Mucosa of stomach (tissue), 1 donor: Measurements from ENCODE around the gene FH.

Experiments
- H3K27me3 ChIP-seq: one replicate; pipeline ENCODE4 v1.7.0; 2013; ENCODE audit warnings: mild to moderate bottlenecking, low read length; ENCODE audit not compliant: control insufficient read depth, insufficient read depth
- H3K36me3 ChIP-seq: one replicate; pipeline ENCODE4 v1.7.0; 2013; ENCODE audit warnings: low read length; ENCODE audit not compliant: control insufficient read depth, insufficient read depth
- H3K4me1 ChIP-seq: one replicate; pipeline ENCODE4 v1.7.0; 2013; ENCODE audit warnings: mild to moderate bottlenecking, low read length; ENCODE audit not compliant: control insufficient read depth, insufficient read depth
- H3K4me3 ChIP-seq: one replicate; pipeline ENCODE4 v1.7.0; 2013; ENCODE audit warnings: low read length
- H3K9ac ChIP-seq: one replicate; pipeline ENCODE4 v1.7.0; 2013; ENCODE audit warnings: mild to moderate bottlenecking, low read length, moderate library complexity
- H3K9me3 ChIP-seq: one replicate; pipeline ENCODE4 v1.7.0; 2013; ENCODE audit warnings: mild to moderate bottlenecking, low read length, moderate library complexity; ENCODE audit not compliant: control insufficient read depth
- donor health status: Pancreatic carcinoma.

Gene FH

DNA sequence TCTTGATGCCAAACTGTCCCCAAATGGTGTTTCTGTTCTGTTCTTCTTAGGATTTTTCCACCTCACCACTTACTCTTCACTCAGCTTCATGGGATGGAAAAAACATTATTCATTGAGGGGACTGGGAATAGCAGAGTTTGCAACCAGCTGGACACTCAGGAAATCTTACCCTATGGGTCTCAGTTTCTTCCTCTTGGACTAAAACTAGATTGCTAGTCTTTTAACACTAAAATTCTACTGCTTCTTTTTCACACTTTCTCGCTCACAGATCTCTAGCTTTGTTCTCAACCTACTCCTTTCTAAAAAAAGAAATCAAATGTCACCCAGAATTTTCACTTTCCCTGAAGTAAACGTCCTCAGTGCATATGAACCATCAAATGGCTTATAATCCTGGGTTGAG lies 17.4 kb upstream of the FH start:
- Histone ChIP-seq H3K36me3 (no peaks in the 10 kb centered on the region), H3K27me3 (no peaks in the 10 kb centered on the region), H3K9me3 (no peaks in the 10 kb centered on the region), H3K4me1 (no peaks in the 10 kb centered on the region), H3K9ac (no peak overlapping the region), H3K4me3 (no peak overlapping the region)

- no peaks in the 10 kb centered on the region for H3K9me3 ChIP-seq
- no peaks in the 10 kb centered on the region for H3K36me3 ChIP-seq
- no peak overlapping the region for H3K9ac ChIP-seq
- no peaks in the 10 kb centered on the region for H3K4me1 ChIP-seq
- no peaks in the 10 kb centered on the region for H3K27me3 ChIP-seq
- H3K4me3 ChIP-seq, result no peak overlapping the region
Observed at GRCh38 chr1:241536304-241536703, 16.7 kb upstream of the FH start.

DNA sequence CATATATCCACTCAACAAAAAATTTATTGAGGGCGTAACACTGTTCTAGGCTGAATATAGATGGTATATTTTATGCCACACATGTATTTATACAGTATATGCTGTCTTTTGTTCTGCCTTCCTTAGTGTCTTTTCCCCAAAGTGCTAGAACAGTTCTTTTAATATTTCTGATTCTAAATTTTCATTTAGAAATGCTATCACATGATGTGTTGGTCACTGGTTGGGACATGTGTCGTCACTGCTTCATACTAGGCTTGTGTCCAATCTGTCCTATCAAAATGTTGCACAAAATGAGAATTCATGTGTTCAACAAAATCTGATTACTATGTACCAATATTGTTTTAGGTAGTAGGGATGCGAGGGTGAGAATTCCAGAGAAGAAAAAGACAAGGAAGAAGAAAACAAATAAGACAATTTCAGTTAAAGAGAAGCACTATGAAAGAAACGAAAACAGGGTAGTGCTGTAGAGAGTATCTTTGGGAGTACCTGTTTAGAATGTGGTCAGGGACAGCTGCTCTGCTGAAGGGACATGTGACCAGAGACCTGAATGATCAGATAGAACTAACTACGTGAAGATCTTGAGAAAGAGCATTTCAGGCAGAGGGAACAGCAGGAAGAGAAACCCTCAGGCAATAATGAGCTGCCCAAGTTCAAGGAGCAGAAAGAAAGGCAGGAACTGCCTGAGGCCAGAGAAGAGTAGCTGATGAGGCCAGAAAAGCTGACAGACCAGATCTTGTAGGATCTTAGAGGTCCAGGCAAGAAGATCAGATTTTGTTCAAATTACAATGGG lies 14.0 kb upstream of the FH start:
- H3K9ac ChIP-seq, result no peak overlapping the region
- H3K27me3 ChIP-seq, result no peaks in the 10 kb centered on the region
- no peaks in the 10 kb centered on the region for H3K9me3 ChIP-seq

DNA sequence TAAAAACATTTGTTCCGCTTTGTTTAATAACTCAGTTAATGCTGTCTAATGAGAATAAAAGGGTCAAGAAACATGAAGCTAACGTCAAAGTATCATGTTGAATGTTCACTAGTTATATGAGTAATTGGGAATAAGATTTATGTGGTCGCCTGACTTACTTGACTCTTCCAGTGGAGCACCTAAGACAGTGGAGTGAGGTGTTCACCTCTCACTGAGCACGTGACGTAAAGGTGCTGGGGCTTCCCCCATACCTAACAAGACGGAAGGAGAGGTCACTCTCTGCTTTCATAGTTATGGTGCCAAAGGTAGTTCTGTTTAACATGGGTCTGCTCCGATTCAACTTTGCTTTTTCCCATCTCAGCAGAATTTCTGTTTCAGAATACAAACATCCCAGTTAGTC lies 13.3 kb upstream of the FH start:
- Histone ChIP-seq H3K4me1 (no peaks in the 10 kb centered on the region), H3K9ac (no peak overlapping the region), H3K9me3 (no peaks in the 10 kb centered on the region), H3K4me3 (no peak overlapping the region), H3K27me3 (no peaks in the 10 kb centered on the region), H3K36me3 (no peaks in the 10 kb centered on the region)

More for the DNA sequence above, 14.0 kb upstream of the FH start:
- Histone ChIP-seq H3K4me1 (no peaks in the 10 kb centered on the region), H3K4me3 (no peak overlapping the region), H3K36me3 (no peaks in the 10 kb centered on the region)

- H3K4me3 ChIP-seq, result peak within 1 kb of the TSS; percentile 4
- no peaks in the 10 kb centered on the region for H3K9me3 ChIP-seq
- no peaks in the 10 kb centered on the region for H3K4me1 ChIP-seq
- no peaks in the 10 kb centered on the region for H3K27me3 ChIP-seq
- H3K36me3 ChIP-seq, result no peaks in the 10 kb centered on the region
- peak within 1 kb of the TSS; percentile 57 for H3K9ac ChIP-seq
Observed at GRCh38 chr1:241532162-241532531, 12.6 kb upstream of the FH start, which contains the start of gene KMO. Gene KMO (plus strand): TSS chr1:241532378. CDS start chr1:241532445, 67 bp downstream.

GRCh38 chr1:241531195-241532161 lies 11.9 kb upstream of the FH start:
- no peaks in the 10 kb centered on the region for H3K4me1 ChIP-seq
- H3K36me3 ChIP-seq, result no peaks in the 10 kb centered on the region
- H3K9me3 ChIP-seq, result no peaks in the 10 kb centered on the region
- H3K4me3 ChIP-seq, result peak overlapping the region; percentile 4
- H3K27me3 ChIP-seq, result no peaks in the 10 kb centered on the region
- H3K9ac ChIP-seq, result peak overlapping the region; percentile 57

GRCh38 chr1:241527146-241527545 lies 7.6 kb upstream of the FH start:
- Histone ChIP-seq H3K27me3 (peaks cover 7% of the 10 kb centered on the region), H3K4me3 (no peak overlapping the region), H3K4me1 (no peaks in the 10 kb centered on the region), H3K36me3 (no peaks in the 10 kb centered on the region), H3K9me3 (no peaks in the 10 kb centered on the region), H3K9ac (no peak overlapping the region)

DNA sequence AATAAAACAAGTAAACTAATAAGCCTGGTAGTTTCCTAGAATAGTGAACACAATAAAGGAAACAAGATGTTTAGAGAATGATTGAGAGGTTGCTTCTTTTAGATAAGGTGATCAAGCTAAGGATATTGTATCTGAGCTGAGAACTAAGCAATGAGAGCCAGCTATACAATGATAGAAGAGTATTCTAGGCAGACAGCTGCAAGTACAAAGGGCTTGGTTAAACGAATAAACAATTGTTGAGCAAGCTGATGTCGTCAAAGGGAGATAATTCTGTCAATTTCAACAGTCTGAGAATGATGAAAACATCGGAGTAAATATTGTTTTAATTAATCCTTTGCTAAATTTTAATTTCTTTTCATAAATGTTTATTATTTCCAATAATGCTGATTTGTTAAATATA lies 5.5 kb upstream of the FH start:
- no peak overlapping the region for H3K4me3 ChIP-seq
- H3K27me3 ChIP-seq, result peaks cover 7% of the 10 kb centered on the region
- H3K9me3 ChIP-seq, result no peaks in the 10 kb centered on the region
- H3K36me3 ChIP-seq, result no peaks in the 10 kb centered on the region
- no peak overlapping the region for H3K9ac ChIP-seq
- no peaks in the 10 kb centered on the region for H3K4me1 ChIP-seq

DNA sequence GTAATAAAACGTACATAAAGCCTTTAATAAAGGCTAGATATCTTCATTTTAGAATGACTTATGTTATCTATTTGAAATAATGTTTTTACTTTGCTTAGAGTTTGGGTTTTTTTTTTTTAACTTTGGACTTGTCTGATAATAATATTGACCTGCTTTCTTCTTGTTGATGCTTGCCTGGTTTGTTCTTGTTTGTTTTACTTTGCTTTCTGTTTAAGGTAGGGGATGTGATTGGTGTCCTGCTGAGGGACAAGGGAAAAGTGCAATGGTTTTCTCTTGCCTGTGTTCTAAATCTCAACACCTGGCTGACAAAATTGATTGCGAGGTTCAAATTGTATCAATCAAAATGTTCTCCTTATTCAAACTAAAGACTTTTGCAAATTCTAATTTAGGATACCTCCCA lies 2.2 kb upstream of the FH start:
- H3K4me3 ChIP-seq, result no peak overlapping the region
- no peaks in the 10 kb centered on the region for H3K9me3 ChIP-seq
- peaks cover 4% of the 10 kb centered on the region for H3K4me1 ChIP-seq
- no peak overlapping the region for H3K9ac ChIP-seq
- no peaks in the 10 kb centered on the region for H3K36me3 ChIP-seq
- H3K27me3 ChIP-seq, result peaks cover 7% of the 10 kb centered on the region

GRCh38 chr1:241520080-241520465 lies 518 bp upstream of the FH start:
- peak overlapping the region; percentile 48 for H3K4me3 ChIP-seq
- peaks cover 7% of the 10 kb centered on the region for H3K27me3 ChIP-seq
- H3K9ac ChIP-seq, result peak overlapping the region; percentile 50
- peaks cover 4% of the 10 kb centered on the region for H3K4me1 ChIP-seq
- H3K9me3 ChIP-seq, result no peaks in the 10 kb centered on the region
- H3K36me3 ChIP-seq, result no peaks in the 10 kb centered on the region

DNA sequence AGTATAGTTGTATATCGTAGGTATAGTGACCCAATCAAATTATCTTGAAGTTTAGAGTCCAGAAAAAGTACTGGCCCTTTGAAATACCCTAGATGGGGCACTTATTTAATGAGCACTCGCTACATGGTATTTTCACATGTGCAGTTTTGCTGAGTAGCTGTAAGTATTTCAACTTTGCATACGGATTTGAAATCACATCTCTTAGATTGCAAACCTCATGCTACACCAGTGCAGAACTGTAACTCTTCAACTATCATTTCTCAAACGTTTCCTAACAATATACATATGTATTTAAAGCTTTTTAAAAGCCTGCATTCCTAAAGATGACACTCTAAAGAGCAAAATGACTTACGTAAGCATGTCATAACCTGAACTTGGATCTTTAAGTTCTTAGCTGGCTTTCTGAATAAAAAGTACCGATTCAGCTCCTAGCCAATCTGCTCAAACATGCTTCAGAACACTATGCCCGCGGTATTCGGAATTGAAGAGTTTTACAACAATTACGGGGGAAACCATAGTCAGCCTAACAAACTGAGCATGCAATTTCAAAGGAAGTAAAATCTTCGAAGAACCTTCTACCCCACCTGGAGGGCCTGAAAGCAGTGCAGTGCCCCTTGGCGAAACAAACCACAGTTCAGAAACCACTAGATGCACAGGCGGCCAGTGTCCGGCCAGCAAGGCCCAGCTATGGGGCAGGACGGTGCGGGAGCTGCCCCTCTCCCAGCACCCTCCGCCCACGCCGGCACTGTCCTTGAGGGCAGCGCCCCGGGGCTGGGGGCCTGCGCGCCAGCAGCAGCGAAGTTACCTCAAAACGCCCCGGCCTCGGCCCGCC lies 863 bp downstream of the FH start:
- H3K36me3 ChIP-seq, result no peaks in the 10 kb centered on the region
- H3K27me3 ChIP-seq, result peaks cover 7% of the 10 kb centered on the region
- H3K9me3 ChIP-seq, result no peaks in the 10 kb centered on the region
- H3K9ac ChIP-seq, result peak overlapping the region; percentile 70
- peak overlapping the region; percentile 48 for H3K4me3 ChIP-seq
- H3K4me1 ChIP-seq, result peaks cover 4% of the 10 kb centered on the region
